NK-92 (cell line): ENCODE data around the gene OR51B4.
"Not testable (repeated sequence)": the region's sequence is repeated elsewhere in the genome, so short reads cannot be mapped to it uniquely, and the experiment has no call there.

Experiments
- DNase-seq: peaks from one replicate; lab custom pipeline; 2025; ENCODE audit not compliant: unreplicated experiment; lab: John Stamatoyannopoulos, UW

OR51B4 gene

DNA sequence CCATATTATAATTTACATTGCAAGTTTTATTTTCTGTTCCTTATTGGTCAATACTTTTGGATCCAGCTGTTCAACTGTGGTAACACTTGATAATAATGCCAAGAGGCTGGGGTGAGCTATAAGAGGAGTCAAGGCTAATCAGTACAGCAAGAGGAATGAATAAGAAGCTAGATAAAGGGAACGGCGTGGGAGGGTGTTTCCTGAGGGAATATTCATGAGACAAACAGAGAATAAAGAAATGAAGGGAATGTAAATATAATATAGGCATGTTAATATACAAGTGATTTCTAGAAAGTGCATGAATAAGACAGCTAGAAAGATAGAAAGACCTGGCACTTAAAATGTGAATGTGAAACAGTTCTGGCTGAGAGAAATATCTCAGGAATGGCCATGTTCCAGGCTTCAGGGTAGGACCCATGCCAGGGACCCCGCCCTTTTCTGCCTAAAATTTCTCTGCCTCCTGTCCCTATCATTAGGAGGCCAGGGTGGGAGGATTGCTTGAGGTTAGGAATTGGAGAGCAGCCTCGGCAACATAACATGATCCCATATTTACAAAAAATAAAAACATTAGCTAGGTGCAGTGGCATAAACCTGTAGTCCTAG lies 3.9 kb downstream of the OR51B4 start:
- no peak for DNase-seq

DNA sequence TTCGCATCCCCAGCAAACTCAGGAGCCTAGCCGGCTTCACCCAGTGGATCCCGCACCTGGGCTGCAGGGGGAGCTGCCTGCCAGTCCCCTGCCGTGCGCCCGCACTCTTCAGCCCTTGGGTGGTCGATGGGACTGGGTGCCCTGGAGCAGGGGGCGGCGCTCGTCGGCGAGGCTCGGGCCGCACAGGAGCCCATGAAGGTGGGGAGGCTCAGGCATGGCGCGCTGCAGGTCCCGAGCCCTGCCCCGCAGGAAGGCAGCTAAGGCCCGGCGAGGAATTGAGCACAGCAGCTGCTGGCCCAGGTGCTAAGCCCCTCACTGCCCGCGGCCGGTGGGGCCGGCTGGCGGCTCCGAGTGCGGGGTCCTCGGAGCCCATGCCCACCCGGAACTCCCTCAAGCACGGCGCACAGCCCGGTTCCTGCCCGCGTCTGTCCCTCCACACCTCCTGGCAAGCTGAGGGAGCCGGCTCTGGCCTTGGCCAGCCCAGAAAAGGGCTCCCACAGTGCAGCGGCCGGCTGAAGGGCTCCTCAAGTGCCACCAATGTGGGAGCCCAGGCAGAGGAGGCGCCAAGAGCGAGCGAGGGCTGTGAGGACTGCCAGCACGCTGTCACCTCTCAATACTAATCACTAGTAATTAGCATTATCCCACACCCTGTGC lies 7.3 kb downstream of the OR51B4 start:
- not testable (repeated sequence) for DNase-seq

DNA sequence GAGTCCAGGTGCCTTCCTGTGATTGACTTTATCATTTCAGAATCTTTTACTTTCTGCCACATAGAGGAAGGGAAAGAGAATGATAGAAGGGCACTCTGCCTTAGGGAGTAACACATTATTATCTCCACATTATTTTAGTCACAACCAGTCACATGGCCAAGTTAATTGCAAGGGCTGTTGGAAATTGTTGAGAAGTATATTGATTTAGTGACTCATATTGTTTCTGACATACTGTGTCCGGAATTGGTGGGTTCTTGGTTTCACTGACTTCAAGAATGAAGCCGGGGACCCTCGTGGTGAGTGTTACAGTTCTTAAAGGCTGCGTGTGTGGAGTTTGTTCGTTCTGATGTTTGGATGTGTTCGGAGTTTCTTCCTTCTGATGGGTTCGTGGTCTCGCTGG lies 8.7 kb downstream of the OR51B4 start:
- no peak for DNase-seq

DNA sequence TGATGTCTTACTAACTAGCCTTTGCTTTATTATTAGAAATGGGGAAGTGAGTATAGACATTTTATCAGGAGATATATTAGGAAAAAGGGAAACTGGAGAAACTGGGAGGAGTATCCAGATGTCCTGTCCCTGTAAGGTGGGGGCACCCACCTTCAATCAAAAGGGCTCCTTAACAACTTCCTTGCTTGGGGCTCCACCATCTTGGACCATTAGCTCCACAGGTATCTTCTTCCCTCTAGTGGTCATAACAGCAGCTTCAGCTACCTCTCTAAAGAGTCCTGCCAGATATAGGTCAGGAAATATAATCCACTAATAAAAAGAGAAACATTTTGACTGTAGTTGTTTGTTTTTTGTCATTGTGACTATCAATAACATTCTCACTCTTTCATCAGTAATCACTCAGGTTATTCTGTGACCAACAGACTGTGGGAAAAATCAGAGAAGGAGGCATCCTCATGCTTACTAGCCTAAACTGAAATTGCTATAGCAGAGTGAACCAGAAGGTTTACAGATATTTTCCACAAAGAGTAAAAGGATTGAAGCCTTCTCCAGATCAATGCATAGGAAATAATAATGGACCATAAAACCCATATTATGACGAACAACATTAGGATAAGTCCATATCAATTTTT lies 10.4 kb downstream of the OR51B4 start:
- no peak for DNase-seq

DNA sequence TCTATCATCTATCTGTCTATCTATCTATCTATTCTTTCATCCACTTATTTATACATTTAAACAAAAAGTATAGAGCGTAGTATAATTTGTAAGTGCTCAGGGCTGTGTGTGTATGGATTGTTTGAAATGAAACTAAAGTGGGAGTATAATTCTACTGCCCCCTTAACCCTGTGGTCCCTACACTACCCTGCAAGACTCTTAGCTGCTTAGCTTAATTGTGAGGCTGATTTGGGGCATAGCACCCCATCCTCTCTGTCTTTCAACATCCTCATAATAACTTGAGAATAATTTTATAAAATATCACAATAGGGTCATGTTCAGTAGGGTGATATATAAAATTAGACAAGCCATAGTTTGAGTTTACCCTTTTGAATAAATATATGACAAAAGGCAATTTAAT lies 11.6 kb downstream of the OR51B4 start:
- no peak for DNase-seq

DNA sequence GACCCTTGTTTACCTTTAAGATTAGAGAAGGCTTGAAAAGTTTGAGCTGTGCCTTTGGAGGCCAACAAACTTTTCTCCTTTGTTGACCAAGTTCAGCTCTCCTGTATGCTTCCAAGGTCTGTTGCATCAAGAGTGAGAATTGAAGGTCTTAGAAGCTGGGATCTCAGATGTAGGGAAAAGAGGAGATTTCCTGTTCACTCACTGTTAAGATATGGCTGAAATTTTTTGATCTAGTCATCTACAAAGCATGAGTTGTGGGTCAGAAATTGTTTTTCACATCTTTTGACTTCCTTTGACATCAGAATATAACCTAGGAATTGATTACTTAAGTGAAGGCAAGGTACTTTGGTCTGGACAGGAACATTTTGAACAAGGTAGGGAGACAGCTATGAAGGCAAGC lies 12.1 kb downstream of the OR51B4 start:
- no peak for DNase-seq

DNA sequence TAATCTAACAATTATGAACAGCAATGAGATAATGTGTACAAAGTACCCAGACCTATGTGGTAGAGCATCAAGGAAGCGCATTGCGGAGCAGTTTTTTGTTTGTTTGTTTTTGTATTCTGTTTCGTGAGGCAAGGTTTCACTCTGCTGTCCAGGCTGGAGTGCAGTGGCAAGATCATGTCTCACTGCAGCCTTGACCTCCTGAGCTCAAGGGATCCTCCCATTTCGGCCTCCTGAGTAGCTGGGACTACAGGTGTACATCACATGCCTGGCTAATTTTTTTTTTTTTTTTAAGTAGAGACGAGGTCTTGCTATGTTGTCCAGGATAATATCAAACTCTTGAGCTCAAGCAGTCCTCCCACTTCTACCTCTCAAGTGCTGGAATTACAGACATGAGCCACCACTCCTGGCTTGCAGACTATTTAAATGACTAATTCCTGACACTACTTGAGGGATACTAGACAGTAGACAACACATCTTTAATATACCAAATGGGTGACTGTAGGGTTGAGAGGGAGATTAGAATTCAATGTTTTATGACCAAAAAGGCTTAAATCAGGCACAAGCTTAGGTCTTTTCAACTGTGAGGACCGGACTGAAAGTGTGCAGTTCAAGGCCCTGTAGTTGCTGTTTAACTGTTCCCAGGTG lies 12.7 kb downstream of the OR51B4 start:
- no peak for DNase-seq

DNA sequence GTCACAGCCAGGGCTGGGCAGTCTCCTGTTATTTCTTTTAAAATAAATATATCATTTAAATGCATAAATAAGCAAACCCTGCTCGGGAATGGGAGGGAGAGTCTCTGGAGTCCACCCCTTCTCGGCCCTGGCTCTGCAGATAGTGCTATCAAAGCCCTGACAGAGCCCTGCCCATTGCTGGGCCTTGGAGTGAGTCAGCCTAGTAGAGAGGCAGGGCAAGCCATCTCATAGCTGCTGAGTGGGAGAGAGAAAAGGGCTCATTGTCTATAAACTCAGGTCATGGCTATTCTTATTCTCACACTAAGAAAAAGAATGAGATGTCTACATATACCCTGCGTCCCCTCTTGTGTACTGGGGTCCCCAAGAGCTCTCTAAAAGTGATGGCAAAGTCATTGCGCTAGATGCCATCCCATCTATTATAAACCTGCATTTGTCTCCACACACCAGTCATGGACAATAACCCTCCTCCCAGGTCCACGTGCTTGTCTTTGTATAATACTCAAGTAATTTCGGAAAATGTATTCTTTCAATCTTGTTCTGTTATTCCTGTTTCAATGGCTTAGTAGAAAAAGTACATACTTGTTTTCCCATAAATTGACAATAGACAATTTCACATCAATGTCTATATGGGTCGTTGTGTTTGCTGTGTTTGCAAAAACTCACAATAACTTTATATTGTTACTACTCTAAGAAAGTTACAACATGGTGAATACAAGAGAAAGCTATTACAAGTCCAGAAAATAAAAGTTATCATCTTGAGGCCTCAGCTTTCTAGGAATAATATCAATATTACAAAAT lies 13.4 kb downstream of the OR51B4 start:
- DNase-seq: no peak

DNA sequence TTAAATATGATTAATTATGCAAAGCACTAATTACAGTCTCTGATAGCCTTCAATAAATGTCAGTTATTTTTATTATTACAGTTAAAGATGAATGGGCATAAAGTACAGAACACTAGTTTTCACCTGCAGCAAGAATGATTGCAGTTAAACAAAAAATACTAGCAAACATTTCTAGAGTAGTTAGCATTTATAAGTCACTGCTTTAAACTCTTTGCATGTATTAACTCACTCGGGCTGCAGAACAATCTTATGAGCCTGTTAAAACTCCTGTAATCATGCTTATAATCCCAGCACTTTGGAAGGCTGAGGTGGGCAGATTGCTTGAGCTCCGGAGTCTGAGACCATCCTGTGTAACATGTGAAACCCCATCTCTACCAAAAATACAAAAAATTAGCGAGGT lies 14.8 kb downstream of the OR51B4 start:
- no peak for DNase-seq

DNA sequence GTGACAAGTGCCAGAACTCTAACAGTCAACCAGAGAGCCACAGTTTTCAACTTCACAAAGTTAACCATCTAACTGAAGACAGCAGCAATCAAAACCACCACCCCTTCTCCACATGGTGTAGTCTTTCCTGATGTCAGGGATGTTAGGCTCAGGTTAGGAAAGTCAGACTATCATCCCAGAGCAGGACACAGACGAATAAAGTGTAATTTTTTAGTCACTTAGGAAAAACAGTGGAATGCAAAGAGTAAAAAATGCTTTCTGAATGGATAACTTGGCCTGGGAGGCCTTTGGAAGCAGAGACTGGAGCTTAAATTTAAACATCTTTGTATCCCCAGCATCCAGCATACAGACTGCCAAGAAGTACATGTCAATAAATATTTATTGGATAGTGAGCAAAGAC lies 15.4 kb downstream of the OR51B4 start:
- no peak for DNase-seq

DNA sequence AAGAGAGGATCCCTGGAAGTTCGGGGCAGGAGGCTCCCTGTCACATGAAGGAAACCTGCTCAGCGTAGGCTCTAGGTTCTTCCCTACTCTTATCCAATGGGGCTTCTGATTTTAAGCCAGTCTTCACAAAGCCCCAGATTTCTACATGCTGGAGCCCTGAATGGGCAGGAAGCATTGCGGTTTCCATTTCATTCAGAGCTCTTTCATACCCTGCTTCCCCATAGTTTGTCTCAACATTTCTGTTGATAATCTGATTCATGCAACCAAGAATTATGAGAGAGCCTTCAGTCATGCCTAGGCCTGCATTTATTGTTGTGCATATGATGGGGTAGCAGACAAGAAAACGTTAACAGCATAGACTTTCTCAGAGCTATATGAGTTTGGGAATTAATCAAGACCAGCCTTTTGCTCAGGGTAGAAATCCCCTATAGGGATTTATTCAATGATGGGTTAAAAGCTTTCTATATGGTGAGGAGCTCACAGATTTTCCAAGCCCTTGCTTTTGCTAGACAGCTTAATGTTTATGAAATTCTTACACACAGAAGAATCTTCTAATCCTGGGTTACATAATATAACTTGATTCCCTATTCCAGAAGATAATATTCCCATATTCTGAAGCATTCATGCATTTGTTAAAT lies 15.9 kb downstream of the OR51B4 start:
- DNase-seq: no peak

DNA sequence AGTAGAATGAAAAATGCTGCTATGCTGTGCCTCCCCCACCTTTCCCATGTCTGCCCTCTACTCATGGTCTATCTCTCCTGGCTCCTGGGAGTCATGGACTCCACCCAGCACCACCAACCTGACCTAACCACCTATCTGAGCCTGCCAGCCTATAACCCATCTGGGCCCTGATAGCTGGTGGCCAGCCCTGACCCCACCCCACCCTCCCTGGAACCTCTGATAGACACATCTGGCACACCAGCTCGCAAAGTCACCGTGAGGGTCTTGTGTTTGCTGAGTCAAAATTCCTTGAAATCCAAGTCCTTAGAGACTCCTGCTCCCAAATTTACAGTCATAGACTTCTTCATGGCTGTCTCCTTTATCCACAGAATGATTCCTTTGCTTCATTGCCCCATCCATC lies 17.1 kb downstream of the OR51B4 start:
- DNase-seq: no peak

DNA sequence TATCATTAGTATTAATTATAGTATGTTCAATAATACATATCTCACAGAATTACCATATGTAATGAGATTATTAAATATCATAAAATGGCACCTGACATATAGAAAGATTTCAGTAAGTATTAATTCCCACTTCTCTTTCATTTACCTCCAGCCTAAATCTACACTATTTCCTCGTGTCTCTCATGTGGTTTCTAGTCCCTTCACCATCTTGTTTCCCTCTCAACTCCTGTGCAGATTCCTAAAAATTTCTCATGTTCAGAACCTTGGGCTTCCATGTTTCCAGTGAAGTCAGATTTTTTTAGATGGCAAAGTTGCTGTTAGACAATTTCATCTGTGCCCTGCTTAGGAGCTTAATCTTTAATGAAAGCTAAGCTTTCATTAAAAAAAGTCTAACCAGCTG lies 17.9 kb downstream of the OR51B4 start:
- DNase-seq: no peak

DNA sequence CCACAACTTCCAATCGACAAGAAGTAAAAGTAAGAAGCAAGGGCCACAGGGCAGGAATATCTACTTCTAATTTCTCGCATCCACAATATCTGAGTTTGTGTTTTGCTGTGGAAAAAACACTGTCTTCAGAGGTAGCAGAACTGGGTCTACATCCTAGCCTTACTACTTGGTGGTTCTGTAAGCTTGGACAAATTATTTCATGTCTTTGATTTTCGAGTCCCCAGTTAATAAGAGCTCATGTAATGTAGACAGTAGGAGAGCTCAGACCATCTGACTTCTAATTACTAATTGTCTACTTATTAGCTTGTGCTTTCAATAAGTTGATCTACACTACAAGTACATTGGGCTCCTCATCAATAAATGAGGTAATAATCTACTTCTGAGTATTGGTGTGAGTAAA lies 18.7 kb downstream of the OR51B4 start:
- no peak for DNase-seq

DNA sequence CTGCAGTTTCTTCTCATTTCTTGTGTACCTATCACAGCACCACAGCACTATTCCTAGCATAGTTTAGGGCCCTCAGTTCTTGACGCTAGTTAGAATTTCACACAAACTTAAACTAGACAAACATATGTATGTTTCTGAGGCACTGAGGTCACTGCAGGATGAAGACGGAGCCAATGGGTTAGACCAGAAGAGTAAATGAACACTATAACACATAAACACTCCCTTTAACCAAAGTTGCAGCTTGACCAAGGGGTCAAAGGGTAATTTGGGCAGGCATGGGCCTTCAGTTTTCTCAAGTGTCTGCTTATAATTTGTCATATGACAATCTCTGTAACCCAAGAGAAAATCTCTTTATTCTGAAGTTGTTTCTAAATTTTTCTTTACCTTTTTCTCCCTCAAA lies 19.1 kb downstream of the OR51B4 start:
- no peak for DNase-seq

DNA sequence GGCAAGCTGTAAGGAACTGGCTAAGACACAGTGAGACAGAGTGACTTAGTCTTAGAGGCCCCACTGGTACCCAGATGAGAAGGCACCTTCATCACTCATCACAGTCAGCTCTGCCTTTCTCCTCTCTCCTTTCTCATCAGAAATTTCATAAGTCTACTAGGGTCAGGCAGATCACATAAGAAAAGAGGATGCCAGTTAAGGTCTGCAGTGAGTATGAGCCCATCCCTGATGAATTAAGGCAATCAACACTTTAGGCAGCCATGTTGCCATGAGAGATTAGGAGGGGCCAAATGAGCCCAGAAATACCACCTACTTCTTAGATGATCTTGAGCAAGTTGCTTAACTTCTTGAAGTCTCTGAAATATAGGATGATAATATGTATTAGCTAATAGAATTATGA lies 20.1 kb downstream of the OR51B4 start:
- DNase-seq: no peak

DNA sequence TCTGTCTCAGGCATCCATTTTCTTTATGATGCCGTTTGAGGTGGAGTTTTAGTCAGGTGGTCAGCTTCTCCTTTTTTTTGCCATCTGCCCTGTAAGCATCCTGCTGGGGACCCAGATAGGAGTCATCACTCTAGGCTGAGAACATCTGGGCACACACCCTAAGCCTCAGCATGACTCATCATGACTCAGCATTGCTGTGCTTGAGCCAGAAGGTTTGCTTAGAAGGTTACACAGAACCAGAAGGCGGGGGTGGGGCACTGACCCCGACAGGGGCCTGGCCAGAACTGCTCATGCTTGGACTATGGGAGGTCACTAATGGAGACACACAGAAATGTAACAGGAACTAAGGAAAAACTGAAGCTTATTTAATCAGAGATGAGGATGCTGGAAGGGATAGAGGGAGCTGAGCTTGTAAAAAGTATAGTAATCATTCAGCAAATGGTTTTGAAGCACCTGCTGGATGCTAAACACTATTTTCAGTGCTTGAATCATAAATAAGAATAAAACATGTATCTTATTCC lies 21.1 kb downstream of the OR51B4 start:
- DNase-seq: no peak

DNA sequence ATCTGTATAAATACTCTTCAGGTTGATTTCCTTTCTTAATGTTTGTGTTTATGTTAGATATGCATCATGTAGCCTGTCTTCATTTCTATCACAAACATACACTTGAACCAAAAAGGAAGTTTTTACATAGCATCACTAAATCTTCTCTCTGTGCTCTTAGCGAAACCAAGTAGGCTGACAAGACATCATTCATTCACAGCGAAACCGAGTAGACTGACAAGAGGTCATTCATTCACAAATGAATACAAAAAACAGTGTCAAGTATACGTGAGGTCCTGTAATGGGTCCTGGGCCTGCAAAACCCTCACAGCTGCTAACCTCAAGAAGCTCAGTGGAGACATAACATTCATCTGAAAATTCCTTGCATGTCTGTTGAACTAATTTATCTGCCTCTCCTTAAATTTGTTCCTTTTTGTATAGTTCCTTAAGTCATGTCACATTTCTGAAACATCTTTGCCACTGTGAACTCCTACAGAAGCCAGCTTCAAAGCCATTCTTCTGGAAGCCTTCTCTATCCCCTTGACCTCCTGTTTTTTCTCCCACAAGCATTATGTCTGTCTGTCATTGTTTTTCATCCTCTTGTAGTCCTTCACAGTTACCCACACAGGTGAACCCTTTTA lies 22.2 kb downstream of the OR51B4 start:
- DNase-seq: no peak

DNA sequence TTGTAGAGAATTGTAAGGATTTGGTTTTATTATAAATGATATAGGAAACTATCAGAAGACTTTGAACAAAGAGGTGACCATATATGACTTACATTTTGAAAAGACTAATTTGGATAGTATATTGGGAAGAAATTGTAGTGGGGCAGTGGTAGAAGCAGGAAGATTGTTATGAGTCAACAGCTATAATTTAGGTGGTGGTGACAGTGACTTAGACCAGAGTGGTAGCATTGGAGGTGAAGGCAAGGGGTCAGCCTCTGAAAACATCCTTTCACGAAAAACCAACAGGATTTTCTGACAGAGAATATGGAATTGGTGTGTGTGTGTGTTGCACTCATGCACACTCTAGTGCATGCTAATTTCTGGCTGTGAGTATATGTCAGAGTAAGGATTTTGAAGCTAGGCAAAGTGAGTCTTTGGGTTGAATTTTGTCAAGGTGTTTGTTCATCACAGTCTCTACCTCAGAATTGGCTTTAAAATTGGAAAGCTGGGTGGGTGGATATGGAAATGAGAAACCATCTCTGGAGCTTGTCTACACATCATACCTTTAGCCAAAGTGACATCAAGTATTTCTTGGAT lies 23.9 kb downstream of the OR51B4 start:
- DNase-seq: no peak

DNA sequence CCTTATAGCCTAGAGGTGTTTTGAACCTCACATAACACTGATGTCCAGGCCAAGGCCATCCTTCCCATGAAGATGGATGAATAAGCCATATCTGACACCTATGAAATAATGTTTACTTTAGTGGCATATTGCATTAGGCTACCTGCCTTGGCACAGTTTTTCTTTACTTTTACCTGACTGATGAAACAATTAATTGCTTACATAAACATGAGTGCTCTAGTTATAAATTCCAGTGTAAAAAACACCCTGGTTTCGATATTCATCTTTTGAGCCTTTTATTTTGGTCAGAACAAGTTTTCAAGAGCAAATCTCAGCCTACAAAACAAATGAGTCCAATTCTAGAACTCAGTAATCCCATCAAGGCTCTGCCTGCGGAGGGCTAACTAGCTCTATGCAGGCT lies 25.0 kb downstream of the OR51B4 start:
- no peak for DNase-seq
